UCSD-AML1 (cell line): Measurements from ENCODE around the gene LRRC27.

Experiments
- DNase-seq: peaks from one replicate; lab custom pipeline; 2025; ENCODE audit not compliant: unreplicated experiment; lab: John Stamatoyannopoulos, UW

The LRRC27 gene

GRCh38 chr10:132301371-132302330 is 30.3 kb upstream of the LRRC27 start:
- DNase-seq = no peak

- DNase-seq = no peak
Observed at GRCh38 chr10:132302421-132303310, 29.3 kb upstream of the LRRC27 start.

GRCh38 chr10:132303361-132304115 is 28.5 kb upstream of the LRRC27 start:
- DNase-seq = no peak

GRCh38 chr10:132304756-132305509 is 27.1 kb upstream of the LRRC27 start:
- DNase-seq = no peak

GRCh38 chr10:132305654-132306342 is 26.2 kb upstream of the LRRC27 start:
- DNase-seq = no peak

- DNase-seq = no peak
Observed at GRCh38 chr10:132306343-132306685, 25.7 kb upstream of the LRRC27 start.

GRCh38 chr10:132306864-132307751 is 24.9 kb upstream of the LRRC27 start:
- no peak for DNase-seq

- DNase-seq = peak; percentile 90
Observed at GRCh38 chr10:132307823-132308586, 24.0 kb upstream of the LRRC27 start, which contains the start of gene STK32C. TSS of gene STK32C (minus strand) at chr10:132307950. CDS start at chr10:132307833, 117 bp downstream.

GRCh38 chr10:132308587-132309470 is 23.2 kb upstream of the LRRC27 start:
- no peak for DNase-seq

- DNase-seq = no peak
Observed at GRCh38 chr10:132309471-132309865, 22.5 kb upstream of the LRRC27 start.

- DNase-seq = no peak
Observed at GRCh38 chr10:132309879-132310591, 22.0 kb upstream of the LRRC27 start.

GRCh38 chr10:132310701-132311337 is 21.2 kb upstream of the LRRC27 start:
- DNase-seq = no peak

- DNase-seq = no peak
Observed at GRCh38 chr10:132311338-132311939, 20.6 kb upstream of the LRRC27 start.

- DNase-seq = no peak
Observed at GRCh38 chr10:132313305-132313704, 18.7 kb upstream of the LRRC27 start.

- DNase-seq = no peak
Observed at GRCh38 chr10:132313865-132314264, 18.1 kb upstream of the LRRC27 start.
